Activated CD8-positive, alpha-beta memory T cell treated with anti-CD3 and anti-CD28 coated beads for 48 hours (primary cell): Measurements from ENCODE around the gene TDO2.
"Not testable (repeated sequence)": the region's sequence is repeated elsewhere in the genome, so short reads cannot be mapped to it uniquely, and the experiment has no call there.

Experiments
- DNase-seq, 3 experiments: peaks; one replicate each; pipeline ENCODE4 v3.0.0-alpha.2; 2020; ENCODE audit warnings: low read depth in 2 of 3, low spot score in 2 of 3

TDO2 gene

GRCh38 chr4:155907556-155907955 lies 4.1 kb downstream of the TDO2 start:
- no peak for DNase-seq

DNA sequence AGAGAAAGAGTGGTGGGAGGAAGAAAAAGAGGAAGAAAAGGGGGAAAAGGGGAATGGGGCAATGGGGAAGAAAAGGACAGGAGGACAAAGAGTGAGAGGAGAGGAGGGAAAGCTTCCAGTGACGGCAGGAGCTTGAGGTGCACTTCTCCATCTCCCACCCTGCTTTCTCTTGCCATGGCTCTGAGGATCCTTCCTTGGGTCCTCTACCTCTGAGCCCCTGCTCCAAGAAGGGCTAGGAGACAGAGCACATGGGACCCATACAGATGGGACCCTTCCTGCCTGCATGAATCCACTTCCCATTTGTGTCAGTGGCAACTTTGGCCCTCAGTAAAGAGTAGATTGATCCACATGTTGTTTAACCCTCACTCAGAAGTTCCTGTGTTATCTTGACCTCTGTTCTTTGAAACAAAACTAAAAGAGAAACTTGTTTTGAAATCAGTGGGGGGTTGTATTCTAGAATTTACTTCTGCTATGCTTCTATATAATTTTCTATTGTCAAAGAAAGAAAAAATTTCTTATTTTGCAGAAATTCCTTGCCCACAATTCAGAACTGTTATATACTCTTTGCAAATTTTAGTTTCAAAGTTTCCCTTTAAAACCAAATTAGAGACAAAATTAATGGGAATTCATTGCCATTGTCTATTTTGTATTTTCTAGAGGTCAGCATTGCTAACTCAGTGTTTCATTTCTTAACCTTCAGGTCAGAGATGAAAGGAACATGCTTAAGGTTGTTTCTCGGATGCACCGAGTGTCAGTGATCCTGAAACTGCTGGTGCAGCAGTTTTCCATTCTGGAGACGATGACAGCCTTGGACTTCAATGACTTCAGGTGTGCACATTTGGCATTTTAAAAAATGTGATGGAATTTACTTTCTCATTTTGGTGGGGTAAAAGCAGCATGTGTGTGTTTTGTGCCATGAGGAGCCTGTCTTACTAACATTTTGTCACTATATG lies 5.0 kb downstream of the TDO2 start:
- no peak for DNase-seq

GRCh38 chr4:155909615-155910226 lies 6.2 kb downstream of the TDO2 start:
- no peak for DNase-seq

DNA sequence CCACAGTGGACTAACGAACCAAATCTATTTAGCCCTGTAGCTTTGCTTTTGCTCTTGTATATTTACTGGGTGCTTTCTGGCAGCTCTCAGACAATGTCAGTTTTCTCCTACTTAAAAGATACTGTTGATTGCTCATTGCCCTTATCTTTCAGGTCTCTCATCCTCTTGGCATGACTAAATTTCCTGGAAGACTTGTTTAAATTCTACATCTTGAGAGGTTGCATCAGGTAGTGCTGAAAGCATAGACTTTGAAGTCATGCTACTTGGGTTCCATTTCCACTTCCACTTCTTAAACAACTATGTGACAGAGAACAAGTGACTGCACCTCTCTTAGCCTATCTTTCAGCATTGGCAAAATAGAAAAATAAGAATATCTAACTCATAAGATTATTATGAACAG lies 8.4 kb downstream of the TDO2 start:
- DNase-seq, result no peak

GRCh38 chr4:155914782-155915181 lies 11.3 kb downstream of the TDO2 start:
- DNase-seq, result no peak

DNA sequence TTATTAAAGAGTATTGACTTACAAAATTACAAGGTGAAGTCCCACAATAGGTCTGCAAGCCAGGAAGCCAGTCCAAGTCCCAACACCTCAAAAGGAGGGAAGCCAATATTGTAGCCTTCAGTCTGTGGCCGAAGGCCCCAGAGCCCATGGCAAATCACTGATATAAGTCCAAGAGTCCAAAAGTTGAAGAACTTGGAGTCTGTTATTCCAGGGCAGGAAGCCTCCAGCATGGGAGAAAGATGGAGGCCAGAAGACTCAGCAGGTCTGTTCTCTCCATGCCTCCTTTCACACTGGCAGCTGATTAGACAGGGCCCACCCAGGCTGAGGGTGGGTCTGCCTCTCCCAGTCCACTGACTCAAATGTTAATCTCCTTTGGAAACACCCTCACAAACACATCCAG lies 18.1 kb downstream of the TDO2 start:
- no peak for DNase-seq

GRCh38 chr4:155924637-155925036 lies 21.1 kb downstream of the TDO2 start:
- DNase-seq, result no peak

DNA sequence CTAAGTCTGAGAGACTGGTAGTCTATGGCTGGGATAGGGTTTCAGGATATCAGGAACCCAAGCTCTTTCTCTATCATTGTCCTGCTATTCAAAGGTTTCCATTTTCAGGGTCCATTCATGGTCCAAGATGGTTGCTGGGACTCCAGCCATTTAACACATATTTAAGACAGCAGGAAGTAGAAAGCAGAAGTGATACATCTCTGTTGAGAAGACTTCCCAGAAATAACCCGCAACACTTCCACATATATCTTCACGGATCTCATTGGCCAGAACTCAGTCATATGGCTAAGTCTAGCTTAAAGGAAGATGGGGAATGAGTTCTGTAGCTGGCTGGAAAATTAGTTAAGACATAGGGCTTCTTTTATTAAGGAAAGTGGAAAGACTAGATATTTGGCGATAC lies 26.3 kb downstream of the TDO2 start:
- no peak for DNase-seq

- no peak for DNase-seq
These were observed 26.8 kb downstream of the TDO2 start for GRCh38 chr4:155930330-155930729.

DNA sequence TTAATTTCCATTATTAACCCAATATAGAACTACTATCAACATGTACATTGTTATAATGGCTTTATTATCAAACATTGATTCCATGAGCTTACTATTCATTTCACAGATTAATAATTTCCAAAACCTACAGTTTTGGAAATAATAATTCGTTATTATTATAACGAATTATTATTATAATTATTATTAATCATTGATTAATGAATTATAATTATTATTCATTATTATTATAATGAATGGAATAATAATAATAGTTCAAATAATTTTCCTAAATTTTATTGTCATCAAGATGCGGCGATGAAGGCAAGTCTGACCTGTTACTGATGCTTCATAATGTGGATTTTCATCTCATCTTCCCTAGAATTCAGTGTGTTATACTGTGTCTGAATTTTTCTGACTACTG lies 28.1 kb downstream of the TDO2 start:
- DNase-seq, result no peak

- DNase-seq, result not testable (repeated sequence)
These were observed 31.1 kb downstream of the TDO2 start for GRCh38 chr4:155934634-155935033.

DNA sequence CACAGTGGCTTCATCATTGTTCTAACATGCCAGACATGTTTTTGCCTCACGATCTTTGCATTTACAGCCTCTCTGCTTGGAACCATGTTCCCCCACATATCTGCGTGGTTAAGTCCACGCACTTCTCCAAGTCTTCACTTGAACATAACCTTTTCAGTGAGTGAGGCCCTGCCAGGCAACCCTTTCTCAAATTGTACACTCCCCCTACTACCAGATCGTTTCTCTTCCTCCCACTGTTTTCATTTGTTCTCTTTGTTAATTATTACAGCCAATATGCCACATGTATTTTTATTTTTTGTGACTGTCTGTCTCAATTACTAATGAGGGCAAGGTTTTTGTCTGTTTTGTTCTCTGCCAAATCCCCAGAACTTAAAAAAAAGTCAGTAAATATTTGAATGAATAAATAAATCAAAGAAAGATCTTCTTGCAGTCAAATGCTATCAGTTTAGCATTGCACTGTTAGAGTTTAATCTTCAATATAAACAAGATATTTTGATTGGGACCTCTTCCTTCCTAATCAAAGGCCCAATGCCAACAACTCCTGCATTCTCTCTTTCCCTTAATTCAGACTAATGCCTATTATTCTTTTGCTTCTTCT lies 32.0 kb downstream of the TDO2 start:
- no peak for DNase-seq

DNA sequence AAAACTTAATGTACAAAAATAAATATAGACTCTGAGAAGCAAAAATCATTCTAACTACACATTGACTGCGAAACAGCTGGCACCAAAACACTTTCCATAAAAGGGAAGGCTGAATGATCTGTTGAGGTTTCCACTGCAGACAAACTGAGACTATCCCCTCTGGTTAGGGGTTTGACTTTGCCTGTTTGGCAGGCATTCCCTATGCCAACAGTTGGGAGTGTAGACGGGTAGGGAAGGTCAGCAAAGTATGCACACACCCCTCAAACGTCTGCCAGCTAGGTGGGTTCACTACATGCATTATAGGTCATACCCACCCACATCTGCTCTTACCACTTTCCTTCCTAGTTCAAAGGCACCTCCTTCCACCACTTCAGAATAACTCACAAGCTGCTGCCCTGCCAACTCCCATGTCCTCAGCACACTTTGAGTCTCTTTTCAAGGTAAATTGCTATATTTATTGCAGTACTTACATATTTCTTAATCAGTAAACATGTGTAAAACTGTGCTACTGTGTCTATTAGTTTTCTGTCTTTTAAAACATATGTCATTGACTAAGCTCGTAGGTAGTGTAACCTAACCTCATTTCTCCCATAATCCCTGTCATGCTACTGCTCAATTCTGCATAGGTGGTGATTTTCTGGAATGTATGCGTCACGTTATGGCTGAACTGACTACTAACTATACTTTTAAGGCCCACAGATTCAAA lies 37.7 kb downstream of the TDO2 start:
- no peak for DNase-seq

DNA sequence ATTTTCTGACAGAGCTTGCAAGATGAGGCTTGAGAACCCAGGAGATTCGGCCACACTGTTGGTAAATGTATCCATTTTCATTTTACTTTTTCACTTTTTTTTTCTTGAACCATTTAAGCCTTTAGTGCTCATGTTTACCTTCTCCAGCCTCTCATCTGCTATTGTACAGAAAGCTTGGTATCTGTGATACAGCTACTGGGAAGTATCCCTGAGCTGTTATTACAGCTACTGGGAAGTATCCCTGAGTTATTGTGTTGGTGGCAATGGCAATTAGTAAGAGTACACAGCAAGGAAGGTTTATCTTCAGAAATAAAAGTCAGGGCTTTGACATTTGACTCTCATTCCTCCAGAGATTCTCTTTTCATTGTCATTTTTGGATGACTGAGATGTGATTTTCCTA lies 38.3 kb downstream of the TDO2 start:
- DNase-seq, result no peak

GRCh38 chr4:155943605-155944291 lies 40.3 kb downstream of the TDO2 start:
- no peak for DNase-seq

GRCh38 chr4:155944516-155944915 lies 41.0 kb downstream of the TDO2 start:
- DNase-seq, result no peak

DNA sequence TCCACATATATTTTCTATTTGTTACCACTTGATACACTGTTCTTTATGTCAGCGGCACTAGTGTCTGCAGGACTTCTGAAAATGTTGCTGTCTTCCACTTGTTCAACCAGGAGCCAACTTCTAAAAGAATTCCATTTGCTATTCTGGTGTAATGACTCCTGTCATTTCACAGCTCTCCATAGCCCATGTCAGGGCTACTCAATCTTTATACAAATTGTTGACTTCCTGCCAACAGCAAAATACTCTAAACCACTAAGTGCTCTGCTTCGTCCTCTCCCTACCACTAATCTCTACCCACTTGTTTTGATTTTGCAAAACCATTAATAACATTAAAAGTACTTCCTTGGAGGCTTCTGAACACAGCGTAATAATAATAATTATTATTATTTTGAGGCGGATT lies 43.0 kb downstream of the TDO2 start:
- DNase-seq, result no peak

GRCh38 chr4:155948541-155948940 lies 45.0 kb downstream of the TDO2 start:
- DNase-seq, result no peak

- no peak for DNase-seq
These were observed 47.0 kb downstream of the TDO2 start for GRCh38 chr4:155950461-155950860.

GRCh38 chr4:155952501-155952901 lies 49.0 kb downstream of the TDO2 start:
- DNase-seq, result no peak
